ENCODE data around the gene SH3RF3. TPM values are rescaled to one million over a fixed set of nuclear protein-coding genes. Genes with fewer than 3 reads are reported as not detected.

Gene SH3RF3
- total RNA-seq, 3 donors from 2014 or later (not counting 1 experiment from before 2014, with no cell fraction given): 0.23 to 0.61 (median 0.34) TPM

- no peak overlapping the region for H3K27ac Mint-ChIP-seq
- no peaks in the 10 kb centered on the region for H3K9me3 Mint-ChIP-seq
- intact Hi-C loops (cut with micrococcal nuclease): no loop called here
- Histone ChIP-seq H3K27ac (ENCODE audit: low read length) (no peak overlapping the region), H3K4me3 (ENCODE audit: low read length) (no peak overlapping the region), H3K9me3 (ENCODE audit: control insufficient read depth, insufficient read depth, low read length) (no peaks in the 10 kb centered on the region), H3K4me1 (ENCODE audit: control insufficient read depth, insufficient read depth, low read length) (peaks cover 8% of the 10 kb centered on the region), H3K27me3 (ENCODE audit: control insufficient read depth, insufficient read depth, low read length) (no peaks in the 10 kb centered on the region), H3K36me3 (ENCODE audit: control insufficient read depth, insufficient read depth, low read length) (no peaks in the 10 kb centered on the region)
- peaks cover 26 to 41% of the 10 kb centered on the region in 2 donors for H3K4me1 Mint-ChIP-seq
- H3K36me3 Mint-ChIP-seq: no peaks in the 10 kb centered on the region
- no peak for TF ChIP-seq CTCF (IDR thresholded peaks at IDR 0.05)
- ATAC-seq: no peak
- DNase-seq: no peak
- peaks cover 0 to 2% of the 10 kb centered on the region in 2 donors for H3K27me3 Mint-ChIP-seq (ENCODE audit: low read depth in 2 of 2)
- no peak overlapping the region for H3K4me3 Mint-ChIP-seq
Measured at GRCh38 chr2:109244304-109244582, 115.2 kb downstream of the SH3RF3 start.

- H3K27ac ChIP-seq (ENCODE audit: low read length): no peak overlapping the region
- Mint-ChIP-seq H3K9me3 (no peaks in the 10 kb centered on the region), H3K36me3 (no peaks in the 10 kb centered on the region), H3K4me1 (peaks cover 20 to 35% of the 10 kb centered on the region in 2 donors), H3K27me3 (ENCODE audit: low read depth in 2 of 2) (peaks cover 0 to 6% of the 10 kb centered on the region in 2 donors), H3K27ac (no peak overlapping the region), H3K4me3 (no peak overlapping the region)
- no peak for TF ChIP-seq CTCF (IDR thresholded peaks at IDR 0.05)
- no peaks in the 10 kb centered on the region for H3K36me3 ChIP-seq (ENCODE audit: control insufficient read depth, insufficient read depth, low read length)
- no peak overlapping the region for H3K4me3 ChIP-seq (ENCODE audit: low read length)
- H3K27me3 ChIP-seq (ENCODE audit: control insufficient read depth, insufficient read depth, low read length): no peaks in the 10 kb centered on the region
- DNase-seq (peak in 1 of 2 donors; percentile 9), ATAC-seq (no peak)
- intact Hi-C loops (cut with micrococcal nuclease): no loop called here
- WGBS (ENCODE audit: insufficient coverage): 84% methylated on average over 4 of the region's 4 CpGs
- peaks cover 8% of the 10 kb centered on the region for H3K4me1 ChIP-seq (ENCODE audit: control insufficient read depth, insufficient read depth, low read length)
- H3K9me3 ChIP-seq (ENCODE audit: control insufficient read depth, insufficient read depth, low read length): no peaks in the 10 kb centered on the region
Measured at GRCh38 chr2:109244750-109245382, 115.9 kb downstream of the SH3RF3 start.

- Histone ChIP-seq H3K27ac (ENCODE audit: low read length) (no peak overlapping the region), H3K4me1 (ENCODE audit: control insufficient read depth, insufficient read depth, low read length) (peaks cover 8% of the 10 kb centered on the region), H3K4me3 (ENCODE audit: low read length) (no peak overlapping the region), H3K36me3 (ENCODE audit: control insufficient read depth, insufficient read depth, low read length) (no peaks in the 10 kb centered on the region), H3K27me3 (ENCODE audit: control insufficient read depth, insufficient read depth, low read length) (no peaks in the 10 kb centered on the region), H3K9me3 (ENCODE audit: control insufficient read depth, insufficient read depth, low read length) (no peaks in the 10 kb centered on the region)
- intact Hi-C loops (cut with micrococcal nuclease): no loop called here
- 93% methylated on average over 8 of the region's 10 CpGs for WGBS (ENCODE audit: insufficient coverage)
- Mint-ChIP-seq H3K4me1 (peaks cover 18 to 28% of the 10 kb centered on the region in 2 donors), H3K36me3 (no peaks in the 10 kb centered on the region), H3K9me3 (no peaks in the 10 kb centered on the region), H3K27me3 (ENCODE audit: low read depth in 2 of 2) (peaks cover 0 to 6% of the 10 kb centered on the region in 2 donors), H3K4me3 (no peak overlapping the region), H3K27ac (no peak overlapping the region)
- TF ChIP-seq CTCF (IDR thresholded peaks at IDR 0.05): no peak
- DNase-seq: no peak
- ATAC-seq: no peak
Measured at GRCh38 chr2:109246176-109246575, 117.2 kb downstream of the SH3RF3 start.

GRCh38 chr2:109246616-109247015 lies 117.6 kb downstream of the SH3RF3 start:
- Mint-ChIP-seq H3K9me3 (no peaks in the 10 kb centered on the region), H3K4me3 (no peak overlapping the region), H3K27me3 (ENCODE audit: low read depth in 2 of 2) (peaks cover 0 to 6% of the 10 kb centered on the region in 2 donors), H3K4me1 (peaks cover 18 to 28% of the 10 kb centered on the region in 2 donors), H3K36me3 (no peaks in the 10 kb centered on the region), H3K27ac (no peak overlapping the region)
- Histone ChIP-seq H3K9me3 (ENCODE audit: control insufficient read depth, insufficient read depth, low read length) (no peaks in the 10 kb centered on the region), H3K27ac (ENCODE audit: low read length) (no peak overlapping the region), H3K4me3 (ENCODE audit: low read length) (no peak overlapping the region), H3K4me1 (ENCODE audit: control insufficient read depth, insufficient read depth, low read length) (peaks cover 8% of the 10 kb centered on the region), H3K36me3 (ENCODE audit: control insufficient read depth, insufficient read depth, low read length) (no peaks in the 10 kb centered on the region), H3K27me3 (ENCODE audit: control insufficient read depth, insufficient read depth, low read length) (no peaks in the 10 kb centered on the region)
- intact Hi-C loops (cut with micrococcal nuclease): no loop called here
- 94% methylated on average over 11 of the region's 11 CpGs for WGBS (ENCODE audit: insufficient coverage)
- DNase-seq (no peak), ATAC-seq (no peak)
- no peak for TF ChIP-seq CTCF (IDR thresholded peaks at IDR 0.05)
